Measurements from ENCODE around the gene SNX10.

SNX10 gene

DNA sequence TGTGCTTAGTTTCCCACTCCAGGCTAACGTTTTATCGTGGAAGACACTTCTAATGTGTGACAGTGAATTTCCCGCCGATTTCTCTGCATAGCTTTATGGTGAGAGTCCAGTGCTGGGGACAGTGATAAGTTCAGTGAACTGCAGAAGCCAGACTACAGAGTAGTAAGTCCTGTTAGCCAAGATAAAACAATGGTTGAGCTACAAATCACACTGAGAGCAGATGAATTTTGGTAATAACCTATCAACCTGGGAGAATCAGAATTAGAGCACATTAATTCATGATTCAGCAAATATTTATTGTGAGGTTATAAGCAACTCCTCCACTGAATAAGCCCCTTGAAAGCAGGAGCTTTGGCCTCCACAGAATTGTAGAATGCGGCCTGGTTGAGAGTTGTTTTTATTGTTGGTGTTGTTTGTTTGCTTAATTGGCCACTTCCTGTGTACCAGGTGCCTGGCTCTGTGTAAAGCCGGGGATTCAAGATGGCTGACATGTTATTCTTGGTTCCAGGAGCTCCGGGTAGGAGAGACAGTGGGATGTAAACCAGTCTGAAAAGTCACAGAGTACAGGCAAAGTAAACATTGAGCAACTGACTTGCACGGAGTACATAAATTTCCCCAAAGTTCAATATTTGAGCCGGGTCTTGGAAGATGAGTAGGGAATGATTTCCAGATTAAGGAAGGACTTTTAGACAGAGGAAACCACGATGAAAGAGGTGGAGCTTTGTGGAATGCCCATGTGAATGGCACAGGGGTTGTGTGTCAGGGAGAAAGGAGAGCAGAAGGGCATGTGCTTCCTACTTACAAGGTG lies 112.7 kb downstream of the SNX10 start:
- no peak for DNase-seq (ENCODE audit: low read depth)

DNA sequence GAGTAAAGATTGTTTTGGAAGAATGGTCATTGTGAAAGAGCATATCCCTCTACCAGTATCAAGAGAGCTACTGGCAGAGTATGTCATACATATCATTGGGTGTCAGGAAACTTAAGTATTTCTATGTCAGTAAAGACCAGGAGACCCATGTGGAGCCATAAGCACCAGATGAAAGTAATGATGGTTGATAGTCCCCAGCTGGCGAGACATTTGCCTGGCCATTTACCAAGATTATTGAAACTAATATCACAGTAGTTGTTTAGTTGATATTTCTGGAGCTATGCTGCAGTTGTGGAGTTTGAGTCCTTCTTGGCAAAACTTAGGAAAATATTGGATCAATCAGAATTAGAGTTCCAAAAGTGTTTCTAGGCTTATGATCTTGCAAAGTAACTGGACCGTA lies 114.8 kb downstream of the SNX10 start:
- no peak for DNase-seq (ENCODE audit: low read depth)

DNA sequence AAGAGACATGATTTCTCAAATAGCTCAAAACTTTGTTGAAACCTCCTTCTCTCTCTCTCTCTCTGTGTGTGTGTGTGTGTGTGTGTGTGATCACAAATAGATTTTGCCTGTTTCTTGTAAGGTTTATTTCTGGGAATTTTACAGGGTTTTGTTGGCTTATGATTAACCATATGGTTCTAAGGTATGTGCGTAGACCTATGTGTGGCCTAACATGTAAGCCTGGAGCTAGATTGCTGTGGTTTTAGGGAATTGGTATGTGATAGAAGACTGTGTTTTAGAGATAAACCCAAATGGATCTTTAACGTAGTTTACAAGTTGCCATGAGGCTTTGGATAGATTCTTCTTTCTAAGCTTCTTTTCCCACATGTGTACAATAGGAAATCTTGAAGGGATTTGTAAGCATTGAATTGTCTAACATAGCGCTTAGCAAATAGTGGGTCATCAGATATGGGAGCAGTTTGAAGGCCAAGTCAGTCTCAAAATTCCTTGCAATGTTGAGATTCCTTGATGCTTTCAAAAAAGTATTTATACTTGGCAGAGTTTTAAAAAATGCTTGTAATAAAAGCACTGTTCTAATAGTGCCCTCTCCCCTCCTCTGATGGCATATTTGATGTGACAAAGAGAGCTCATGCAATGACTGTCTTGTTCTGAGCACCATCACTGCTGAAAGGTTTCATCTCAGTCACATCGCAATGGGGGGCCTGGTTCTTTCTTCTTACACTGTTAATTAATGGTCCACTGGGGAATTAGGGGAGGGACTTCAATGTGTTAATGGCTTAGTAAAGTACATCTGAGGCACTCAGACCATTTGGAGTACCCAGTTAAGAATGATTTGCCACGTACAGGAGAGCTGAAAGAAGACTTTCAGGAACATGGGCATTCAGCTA lies 118.2 kb downstream of the SNX10 start:
- DNase-seq (ENCODE audit: low read depth): no peak

DNA sequence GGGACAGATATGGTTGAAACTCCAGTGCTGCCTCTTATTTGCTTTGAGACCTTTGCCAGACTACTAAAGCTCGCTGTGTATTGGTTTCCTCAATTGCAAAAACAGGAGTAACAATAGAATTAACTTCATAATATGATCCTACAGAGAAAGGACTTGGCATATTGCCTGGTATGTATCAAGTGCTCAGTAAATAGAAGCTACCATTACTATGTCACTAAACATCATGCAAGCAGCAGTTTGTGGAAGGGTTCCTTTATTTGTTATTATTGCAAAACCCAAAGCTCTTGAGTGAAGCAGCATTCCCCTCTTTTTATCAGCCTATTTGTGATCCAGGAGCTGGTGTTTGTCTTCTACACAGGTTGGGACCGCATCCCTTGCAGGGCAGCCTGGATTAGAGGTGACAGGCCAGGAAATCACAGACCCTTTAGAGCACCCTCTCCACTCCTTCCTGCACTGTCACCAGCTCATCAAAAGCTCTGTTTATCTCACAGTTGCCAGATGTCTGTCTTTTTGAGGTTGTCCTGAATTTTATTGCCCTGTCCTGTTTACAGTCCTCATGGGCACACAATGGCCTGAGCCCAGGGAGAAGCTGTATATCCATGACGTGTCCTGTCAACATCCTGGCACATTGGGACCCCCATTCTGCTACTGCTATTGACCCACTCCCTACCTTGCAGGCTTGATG lies 121.5 kb downstream of the SNX10 start:
- no peak for DNase-seq (ENCODE audit: low read depth)

GRCh38 chr7:26416004-26416403 lies 124.3 kb downstream of the SNX10 start:
- DNase-seq (ENCODE audit: low read depth): no peak

DNA sequence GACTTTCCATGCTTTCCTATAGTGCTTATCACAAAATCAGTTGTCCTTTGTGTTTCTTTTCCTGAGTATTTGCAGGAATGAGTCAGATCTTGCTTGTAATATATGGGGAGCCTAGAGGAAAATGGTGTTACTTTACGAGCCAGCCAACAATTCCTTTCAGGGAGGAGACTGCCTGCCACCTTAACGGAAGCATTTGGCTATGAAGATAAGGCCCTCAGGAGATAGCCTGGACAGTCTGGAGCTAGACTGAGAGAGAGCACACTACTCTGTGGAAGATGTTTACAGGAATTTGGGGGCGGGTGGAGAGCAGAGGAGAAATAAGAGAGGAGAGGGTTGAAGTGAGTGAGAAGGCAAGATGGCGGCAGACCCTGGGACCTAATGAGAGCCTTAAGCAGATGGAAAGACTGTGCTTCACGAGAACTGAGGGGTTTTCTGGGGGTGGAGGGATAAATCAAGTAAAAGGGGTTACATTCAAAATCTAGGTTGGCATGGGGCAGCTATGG lies 126.3 kb downstream of the SNX10 start:
- no peak for DNase-seq (ENCODE audit: low read depth)

DNA sequence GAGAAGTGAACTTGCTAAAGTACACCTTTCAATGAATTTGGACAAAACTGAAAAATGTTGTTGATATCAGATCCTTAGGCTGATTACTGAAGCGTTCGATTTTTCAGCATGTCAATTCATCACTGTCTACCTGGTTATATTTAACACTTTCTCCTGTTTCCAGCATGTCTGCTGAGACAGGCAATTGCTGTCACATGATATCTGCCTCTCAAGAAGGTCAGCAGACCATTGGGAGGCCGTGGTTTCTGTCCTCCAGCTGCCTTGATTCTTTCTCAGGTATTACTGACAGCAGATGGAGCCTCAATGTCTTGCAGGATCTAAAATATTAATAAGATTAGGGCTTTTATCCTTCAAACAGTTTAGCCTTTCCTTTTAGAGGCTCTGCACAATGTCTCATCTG lies 127.5 kb downstream of the SNX10 start:
- DNase-seq (ENCODE audit: low read depth): no peak

DNA sequence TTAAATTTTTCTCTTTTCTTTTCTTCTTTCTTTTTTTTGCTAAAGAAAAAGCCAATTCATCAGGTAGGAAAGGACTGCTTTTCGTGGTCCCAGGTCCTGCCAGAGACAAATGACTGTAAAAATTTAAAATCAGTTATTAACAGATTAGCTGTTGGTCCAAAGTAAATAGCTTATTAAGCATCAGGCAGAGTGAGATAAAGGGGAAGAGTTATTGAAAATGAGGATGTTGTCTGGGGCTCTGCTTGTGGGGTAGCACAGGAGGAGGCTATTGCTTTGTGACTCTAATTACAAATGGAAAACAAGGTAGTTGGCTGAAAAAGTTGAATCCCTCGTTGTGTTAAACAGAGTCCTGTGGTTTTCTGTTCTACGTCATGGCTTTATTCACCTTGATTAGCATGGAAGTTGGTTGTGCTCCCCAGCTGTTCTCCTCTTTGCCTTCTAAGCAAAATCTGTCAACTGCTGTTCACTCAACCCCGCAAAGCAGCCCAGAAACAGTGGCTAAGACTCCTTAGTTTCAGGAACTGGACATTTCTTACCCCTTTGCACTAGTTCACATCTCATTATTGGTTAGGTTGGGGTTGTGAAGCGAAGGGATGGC lies 128.9 kb downstream of the SNX10 start:
- DNase-seq (ENCODE audit: low read depth): no peak

- no peak for DNase-seq (ENCODE audit: low read depth)
These were observed 131.1 kb downstream of the SNX10 start for GRCh38 chr7:26422761-26423160.

DNA sequence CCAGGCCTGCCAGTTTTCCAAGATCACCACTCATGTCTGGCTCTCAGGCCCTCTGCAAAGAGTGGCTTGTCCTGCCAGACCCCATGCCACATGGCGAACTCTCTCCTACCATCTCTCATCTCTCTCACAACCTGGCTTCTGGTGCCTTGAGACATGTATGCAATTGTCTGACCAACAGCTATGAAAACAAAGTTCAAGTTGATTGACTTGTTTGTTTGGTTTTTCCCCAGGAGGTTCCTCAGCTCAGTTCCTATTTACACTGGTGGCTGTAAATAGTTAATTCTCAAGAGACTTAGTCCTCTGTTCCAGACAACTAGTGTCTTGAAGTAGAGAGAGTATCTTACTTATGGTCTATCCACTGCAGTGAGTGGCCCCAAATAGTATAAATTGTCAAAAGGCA lies 131.8 kb downstream of the SNX10 start:
- no peak for DNase-seq (ENCODE audit: low read depth)

All from fibroblast of the conjunctiva (primary cell).